HG02885 (cell line): ENCODE data around the gene RAPGEF1.
A peak's percentile ranks its signal among the peaks of the same experiment; 100 is the strongest.
"Not testable (repeated sequence)": the region's sequence is repeated elsewhere in the genome, so short reads cannot be mapped to it uniquely, and the experiment has no call there.

Source experiments
- ATAC-seq: cut with Tn5 transposase; IDR thresholded peaks from one replicate; pipeline ENCODE4 v1.9.1; 2021; ENCODE audit warnings: mild to moderate bottlenecking; ENCODE audit not compliant: unreplicated experiment, poor library complexity

The RAPGEF1 gene

GRCh38 chr9:131692612-131693562 is 47.0 kb downstream of the RAPGEF1 start:
- ATAC-seq, result no peak

GRCh38 chr9:131691969-131692611 is 47.8 kb downstream of the RAPGEF1 start:
- ATAC-seq, result no peak

- ATAC-seq, result no peak
Observed at GRCh38 chr9:131690941-131691573, 48.8 kb downstream of the RAPGEF1 start.

- ATAC-seq, result no peak
Observed at GRCh38 chr9:131690462-131690861, 49.4 kb downstream of the RAPGEF1 start.

GRCh38 chr9:131688377-131688776 is 51.5 kb downstream of the RAPGEF1 start:
- ATAC-seq, result no peak

GRCh38 chr9:131685753-131686706 is 53.8 kb downstream of the RAPGEF1 start:
- ATAC-seq, result no peak

GRCh38 chr9:131683094-131683493 is 56.8 kb downstream of the RAPGEF1 start:
- ATAC-seq, result not testable (repeated sequence)

GRCh38 chr9:131682261-131682660 is 57.6 kb downstream of the RAPGEF1 start:
- ATAC-seq, result no peak

- not testable (repeated sequence) for ATAC-seq
Observed at GRCh38 chr9:131681826-131682225, 58.0 kb downstream of the RAPGEF1 start.

GRCh38 chr9:131681108-131681507 is 58.8 kb downstream of the RAPGEF1 start:
- ATAC-seq, result not testable (repeated sequence)

- no peak for ATAC-seq
Observed at GRCh38 chr9:131679261-131680020, 60.4 kb downstream of the RAPGEF1 start.

- peak; percentile 79 for ATAC-seq
Observed at GRCh38 chr9:131678499-131679111, 61.3 kb downstream of the RAPGEF1 start.

GRCh38 chr9:131677444-131678180 is 62.3 kb downstream of the RAPGEF1 start:
- ATAC-seq, result no peak

- no peak for ATAC-seq
Observed at GRCh38 chr9:131677049-131677443, 62.8 kb downstream of the RAPGEF1 start.

- ATAC-seq, result no peak
Observed at GRCh38 chr9:131676431-131676972, 63.4 kb downstream of the RAPGEF1 start.

- ATAC-seq, result no peak
Observed at GRCh38 chr9:131675437-131676022, 64.3 kb downstream of the RAPGEF1 start.
